Esophagus muscularis mucosa (tissue), 4 donors: ENCODE measurements around the gene PTPRN2.

ENCODE experiments used
- CTCF ChIP-seq, 3 experiments: fragments of 200-600 bp in 2 of 3; fragments of 450-650 bp in 1 of 3; sonication (generic) in 2 of 3; IDR thresholded peaks; one replicate each; pipeline ENCODE4 v1.5.1; 2017 to 2019; ENCODE audit warnings: antibody characterized with exemption in 3 of 3, mild to moderate bottlenecking in 2 of 3, moderate library complexity in 1 of 3
- EP300 ChIP-seq: sonication (generic); formaldehyde crosslinking; IDR thresholded peaks from one replicate; pipeline ENCODE4 v1.6.1; 2017; ENCODE audit warnings: antibody characterized with exemption
- POLR2A ChIP-seq: fragments of 450-650 bp; IDR thresholded peaks from one replicate; pipeline ENCODE4 v1.6.1; 2017; ENCODE audit warnings: antibody characterized with exemption, moderate library complexity, mild to moderate bottlenecking, low read depth

- TF ChIP-seq CTCF (IDR thresholded peaks at IDR 0.05) (no peak), POLR2A (no peak), EP300 (no peak)
Observed at GRCh38 chr7:158026636-158027265, 560.9 kb downstream of the PTPRN2 start.
